GM12878 (cell line): ENCODE measurements around the gene HLA-G. TPM values are rescaled to one million over a fixed set of nuclear protein-coding genes. Genes with fewer than 3 reads are reported as not detected.

Experiments used
- ATAC-seq: fragments of 200-7000 bp; cut with Tn5 transposase; 3 replicates; pipeline ENCODE4 v1.9.1; 2020; ENCODE audit warnings: mild to moderate bottlenecking, moderate library complexity
- BruUV-seq: library from RNA; stranded (reverse); fragments of 400-500 nt; replicated peaks from 2 replicates; lab custom pipeline; 2021; lab: Mats Ljungman, UMichigan
- CTCF ChIA-PET: fragments of 300-600 bp; sonication (Branson Sonifier 250); formaldehyde crosslinking; extraction: SDS; loops from one replicate; lab custom pipeline; 2021; ENCODE audit warnings: inconsistent platforms; lab: Yijun Ruan, JAX
- POLR2A ChIA-PET: fragments of 350-600 bp; formaldehyde crosslinking; extraction: SDS; loops from one replicate; lab custom pipeline; 2021; ENCODE audit warnings: inconsistent platforms; lab: Charles Lee
- RAD21 ChIA-PET: fragments of 300-600 bp; sonication (Branson Sonifier 250); formaldehyde crosslinking; loops from one replicate; lab custom pipeline; 2023; ENCODE audit warnings: antibody characterized with exemption; ENCODE audit not compliant: unreplicated experiment; lab: Charles Lee
- SMC1A ChIA-PET: fragments of 300-600 bp; sonication (Branson Sonifier 250); formaldehyde crosslinking; loops from one replicate; lab custom pipeline; 2023; ENCODE audit not compliant: unreplicated experiment, uncharacterized antibody; lab: Charles Lee
- DNase-seq: peaks from one replicate; pipeline ENCODE4 v3.0.0-alpha.2; 2011; ENCODE audit warnings: low read depth, low spot score
- FAIRE-seq: peaks from 3 replicates; lab custom pipeline; 2011; peaks lifted over from hg19 to GRCh38; lab: Jason Lieb, UNC
- H2AFZ ChIP-seq: 2 replicates; pipeline ENCODE4 v1.6.0; 2011; ENCODE audit warnings: low read depth, low read length, control low read depth; ENCODE audit not compliant: control insufficient read depth
- H3K27ac ChIP-seq: 2 replicates; pipeline ENCODE4 v1.5.1; 2011; ENCODE audit warnings: control low read depth; ENCODE audit not compliant: control insufficient read depth, insufficient read depth
- H3K27me3 ChIP-seq, 2 experiments: replicated peaks in 1 of 2; 2 replicates each; pipeline versions ENCODE4 v1.6.0 to v1.6.1; 2011; ENCODE audit warnings: low read length in 1 of 2; ENCODE audit not compliant: control insufficient read depth in 2 of 2, insufficient read depth in 2 of 2
- H3K36me3 ChIP-seq, 2 experiments: 2 replicates each; pipeline ENCODE4 v1.5.1; 2011; ENCODE audit warnings: low read length in 1 of 2; ENCODE audit not compliant: control insufficient read depth in 2 of 2, insufficient read depth in 2 of 2
- H3K4me1 ChIP-seq: 2 replicates; pipeline ENCODE4 v1.6.1; 2011; ENCODE audit warnings: mild to moderate bottlenecking, low read length, moderate library complexity, mixed read lengths; ENCODE audit not compliant: control insufficient read depth, insufficient read depth
- H3K4me2 ChIP-seq: 2 replicates; pipeline ENCODE4 v1.6.0; 2011; ENCODE audit warnings: control low read depth; ENCODE audit not compliant: control insufficient read depth, insufficient read depth
- H3K4me3 ChIP-seq: fragments of 200-600 bp; sonication (generic); 2 replicates; pipeline ENCODE4 v1.5.1; 2016
- H3K79me2 ChIP-seq: 2 replicates; pipeline ENCODE4 v1.6.0; 2011; ENCODE audit warnings: low read length; ENCODE audit not compliant: control insufficient read depth, insufficient read depth
- H3K9ac ChIP-seq: 2 replicates; pipeline ENCODE4 v1.8.0; 2011; ENCODE audit warnings: low read length, control low read depth, mixed read lengths; ENCODE audit not compliant: control insufficient read depth, insufficient read depth
- H3K9me3 ChIP-seq: replicated peaks from 3 replicates; pipeline ENCODE4 v1.5.1; 2011; ENCODE audit warnings: mild to moderate bottlenecking, low read length; ENCODE audit not compliant: control insufficient read depth, insufficient read depth
- H4K20me1 ChIP-seq: 2 replicates; pipeline ENCODE4 v1.6.0; 2011; ENCODE audit not compliant: control insufficient read depth, insufficient read depth
- BACH1 ChIP-seq: fragments of 450-650 bp; IDR thresholded peaks from 2 replicates; pipeline ENCODE4 v1.6.1; 2017; ENCODE audit warnings: mild to moderate bottlenecking, borderline replicate concordance
- IKZF1 ChIP-seq: fragments of 450-650 bp; conservative IDR thresholded peaks from 2 replicates; pipeline ENCODE4 v1.6.1; 2017; ENCODE audit warnings: antibody characterized with exemption, mild to moderate bottlenecking
- SPI1 ChIP-seq: IDR thresholded peaks from 2 replicates; pipeline ENCODE4 v1.6.1; 2011; ENCODE audit warnings: low read depth, mild to moderate bottlenecking, low read length, moderate library complexity, borderline replicate concordance; ENCODE audit not compliant: insufficient read depth
- SREBF2 ChIP-seq: IDR thresholded peaks from 2 replicates; pipeline ENCODE4 v1.6.1; 2012; ENCODE audit warnings: mild to moderate bottlenecking, low read length
- SUPT20H ChIP-seq: IDR thresholded peaks from 2 replicates; pipeline ENCODE4 v1.6.1; 2011; ENCODE audit warnings: low read depth, mild to moderate bottlenecking, low read length, moderate library complexity, borderline replicate concordance; ENCODE audit not compliant: control insufficient read depth
- TBL1XR1 ChIP-seq: IDR thresholded peaks from 2 replicates; pipeline ENCODE4 v1.6.1; 2012; ENCODE audit warnings: low read depth, low read length, improper control_type of control experiment
- TCF3 ChIP-seq: IDR thresholded peaks from 2 replicates; pipeline ENCODE4 v1.6.1; 2012; ENCODE audit warnings: low read depth, mild to moderate bottlenecking, low read length, borderline replicate concordance; ENCODE audit not compliant: insufficient read depth
- WRNIP1 ChIP-seq: IDR thresholded peaks from 2 replicates; pipeline ENCODE4 v1.6.1; 2011; ENCODE audit warnings: low read depth, low read length, improper control_type of control experiment, borderline replicate concordance
- ZBTB4 ChIP-seq: fragments of 450-650 bp; formaldehyde crosslinking; IDR thresholded peaks from 2 replicates; pipeline ENCODE4 v1.4.0; 2022; ENCODE audit warnings: mild to moderate bottlenecking, moderate library complexity
- WGBS: methylation state at CpG from one replicate; pipeline ENCODE4 v1.1.6; 2016; ENCODE audit warnings: low lambda C conversion rate; ENCODE audit not compliant: insufficient replicate concordance, insufficient coverage; ENCODE audit errors: missing lambda C conversion rate; 5-methylcytosine and 5-hydroxymethylcytosine counted together
- in situ Hi-C: fragments of 300-500 bp; cut with MboI; formaldehyde crosslinking; loops from 9 replicates; pipeline ENCODE4 v1.14.3; 2018; ENCODE audit warnings: mixed read lengths
- intact Hi-C: fragments of 100-400 bp; cut with micrococcal nuclease; formaldehyde crosslinking; loops from one replicate; pipeline ENCODE4 v1.14.2; 2022; ENCODE audit not compliant: unreplicated experiment
- polyA plus RNA-seq, 11 experiments: library from polyadenylated mRNA; depleted of rRNA in 4 of 11; unstranded in 6 of 11; stranded (reverse) in 5 of 11; fragments of >200 nt; fragmentation: Nextera tagmentation in 4 of 11; fragmentation: Illumina TruSeq in 1 of 11; extraction: Ambion mirVana in 4 of 11; extraction: Trizol in 1 of 11; gene quantifications; 1 replicate in 1 of 11; 2 replicates in 10 of 11; pipeline versions ENCODE4 v1.2.1 to v1.2.3, GENCODE V29; 2011 to 2016; ENCODE audit warnings: inconsistent platforms in 2 of 11, missing spikeins in 2 of 11, low read depth in 1 of 11
- total RNA-seq, 4 experiments: library from RNA; depleted of rRNA in 3 of 4; stranded (reverse); fragments of >200 nt in 3 of 4; fragmentation: Illumina TruSeq in 1 of 4; extraction: Trizol in 1 of 4; gene quantifications; 2 replicates each; pipeline versions ENCODE4 v1.2.1 to v1.2.3, GENCODE V29; 2013 to 2021
- TF ChIP-seq, protein P1 (sequence below): fragments of 450-650 bp; IDR thresholded peaks from 2 replicates; pipeline ENCODE4 v1.6.1; 2014; ENCODE audit warnings: mild to moderate bottlenecking

Gene HLA-G
- total and polyA plus RNA-seq, 10 of the 15 experiments (the other 5 are each of a cell fraction or from before 2014, with no cell fraction given), result 0.10 to 2.9 (median 1.3) TPM; not detected in 5

- H3K9ac ChIP-seq, result no peak overlapping the region
- no peak for FAIRE-seq
- no peak overlapping the region for H2AFZ ChIP-seq
- H3K27me3 ChIP-seq, result peaks cover 4% of the 10 kb centered on the region in 2 experiments; a peak in 2 of 4 replicates
- 4% methylated on average over 2 of the region's 2 CpGs for WGBS
- TF ChIP-seq BACH1 (no peak), WRNIP1 (no peak), TCF3 (no peak)
- TF ChIP-seq, protein P1, sequence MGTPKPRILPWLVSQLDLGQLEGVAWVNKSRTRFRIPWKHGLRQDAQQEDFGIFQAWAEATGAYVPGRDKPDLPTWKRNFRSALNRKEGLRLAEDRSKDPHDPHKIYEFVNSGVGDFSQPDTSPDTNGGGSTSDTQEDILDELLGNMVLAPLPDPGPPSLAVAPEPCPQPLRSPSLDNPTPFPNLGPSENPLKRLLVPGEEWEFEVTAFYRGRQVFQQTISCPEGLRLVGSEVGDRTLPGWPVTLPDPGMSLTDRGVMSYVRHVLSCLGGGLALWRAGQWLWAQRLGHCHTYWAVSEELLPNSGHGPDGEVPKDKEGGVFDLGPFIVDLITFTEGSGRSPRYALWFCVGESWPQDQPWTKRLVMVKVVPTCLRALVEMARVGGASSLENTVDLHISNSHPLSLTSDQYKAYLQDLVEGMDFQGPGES, result no peak
- TF ChIP-seq, all 136 proteins: peak for 0
- no peak for DNase-seq
- no TSS peak for BruUV-seq
- Histone ChIP-seq H3K4me1 (no peaks in the 10 kb centered on the region), H3K4me3 (no peak overlapping the region), H3K4me2 (no peak overlapping the region), H3K79me2 (no peaks in the 10 kb centered on the region), H3K27ac (no peak overlapping the region), H3K36me3 (no peaks in the 10 kb centered on the region), H4K20me1 (no peaks in the 10 kb centered on the region), H3K9me3 (no peaks in the 10 kb centered on the region)
- ChIA-PET POLR2A (interaction anchor here (0.8 kb wide), 1 partner anchor 92 kb away, joined by 3 read pairs; no protein-coding TSS in a partner anchor), SMC1A (interaction anchor here (1.4 kb wide), 1 partner anchor 180 kb away, joined by 3 read pairs; no protein-coding TSS in a partner anchor), CTCF (interaction anchor here (0.8 to 2.3 kb wide), 3 partner anchors 94 to 180 kb away, joined by 3 to 7 read pairs (median 5); no protein-coding TSS in a partner anchor), RAD21 (interaction anchor here (1.2 kb wide), 1 partner anchor 93 kb away, joined by 3 read pairs; no protein-coding TSS in a partner anchor)
- in situ Hi-C loops, result no loop called here
- intact Hi-C loops, result no loop called here
- no peak for ATAC-seq
These were observed 2.8 kb downstream of the HLA-G start for GRCh38 chr6:29830409-29830808.

- FAIRE-seq (no peak), DNase-seq (no peak), ATAC-seq (no peak)
- Histone ChIP-seq H2AFZ (no peak overlapping the region), H3K9me3 (no peaks in the 10 kb centered on the region), H3K4me2 (no peak overlapping the region), H3K79me2 (no peaks in the 10 kb centered on the region), H3K4me3 (no peak overlapping the region), H4K20me1 (no peaks in the 10 kb centered on the region), H3K36me3 (no peaks in the 10 kb centered on the region), H3K27ac (no peak overlapping the region), H3K27me3 (peaks cover 2 to 8% of the 10 kb centered on the region in 2 experiments; a peak in 2 of 4 replicates), H3K9ac (no peak overlapping the region), H3K4me1 (no peaks in the 10 kb centered on the region)
- no TSS peak for BruUV-seq
- POLR2A ChIA-PET, result no interaction called here
- 53% methylated on average over 2 of the region's 2 CpGs for WGBS
- intact Hi-C loops (no loop called here), in situ Hi-C loops (no loop called here)
- CTCF ChIA-PET, result interaction anchor here (5.1 kb wide), 1 partner anchor 95 kb away, joined by 57 read pairs; no protein-coding TSS in a partner anchor
- RAD21 ChIA-PET, result no interaction called here
- SMC1A ChIA-PET, result interaction anchor here (1.0 to 2.4 kb wide), 2 partner anchors 95 to 178 kb away, joined by 3 to 9 read pairs; no protein-coding TSS in a partner anchor
- TF ChIP-seq SPI1 (no peak), SUPT20H (no peak), TCF3 (no peak), ZBTB4 (CRISPR knock-in tag) (no peak), IKZF1 (no peak), BACH1 (no peak), TBL1XR1 (no peak), SREBF2 (no peak)
- TF ChIP-seq, protein P1, result no peak
These were observed 4.2 kb downstream of the HLA-G start for GRCh38 chr6:29831776-29832175.
